ENCODE results near the gene MTCL1. TPM values are rescaled to one million over a fixed set of nuclear protein-coding genes. Genes with fewer than 3 reads are reported as not detected.

Gene MTCL1
- total and polyA plus RNA-seq, 11 donors = 4.7 to 17.7 (median 9.5) TPM

GRCh38 chr18:8844721-8845148 is 139.4 kb downstream of the MTCL1 start:
- ATAC-seq = no peak

DNA sequence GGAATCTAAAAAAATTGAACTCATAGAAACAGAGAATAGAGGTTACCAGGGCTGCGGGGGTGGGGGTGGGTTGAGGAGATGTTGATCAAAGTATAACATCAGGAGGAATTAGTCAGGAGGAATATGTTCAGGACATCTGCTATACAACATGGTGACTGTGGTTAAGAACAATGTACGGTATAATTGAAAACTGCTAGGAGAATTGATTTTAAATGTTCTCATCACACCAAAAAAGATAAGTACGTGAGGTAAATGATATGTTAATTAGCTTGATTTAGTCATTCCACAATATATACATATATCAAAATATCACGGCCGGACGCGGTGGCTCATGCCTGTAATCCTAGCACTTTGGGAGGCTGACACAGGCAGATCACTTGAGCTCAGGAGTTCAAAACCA is 140.2 kb downstream of the MTCL1 start:
- WGBS, 4 donors = 90 to 95% (median 92%) methylated on average over 7 of the region's 7 CpGs
- no peak for ATAC-seq
- H3K36me3 ChIP-seq = no peaks in the 10 kb centered on the region
- no peak overlapping the region for H3K4me3 ChIP-seq
- no peak overlapping the region for H3K27ac ChIP-seq
- TF ChIP-seq POLR2A (IDR thresholded peaks at IDR 0.05) (no peak), CTCF (IDR thresholded peaks at IDR 0.05) (no peak)
- peaks cover 0 to 5% (median 0%) of the 10 kb centered on the region in 9 donors for H3K27me3 ChIP-seq
- H3K9me3 ChIP-seq = peaks cover 0 to 8% (median 0%) of the 10 kb centered on the region in 12 donors
- DNase-seq = no peak
- H3K4me1 ChIP-seq = peaks cover 0 to 17% (median 7%) of the 10 kb centered on the region in 12 donors
- intact Hi-C loops (cut with DNase I) = loop anchor here in 1 of 10 donors (10.0 kb wide), 1 partner anchor 121 kb away; no protein-coding TSS in a partner anchor

More at GRCh38 chr18:8844721-8845148, 139.4 kb downstream of the MTCL1 start:
- Histone ChIP-seq H3K9me3 (peaks cover 0 to under 1% (median 0%) of the 10 kb centered on the region in 12 donors), H3K27me3 (peaks cover 0 to 5% (median 0%) of the 10 kb centered on the region in 9 donors), H3K27ac (no peak overlapping the region), H3K4me1 (peaks cover 0 to 17% (median 7%) of the 10 kb centered on the region in 12 donors), H3K36me3 (no peaks in the 10 kb centered on the region), H3K4me3 (no peak overlapping the region)
- intact Hi-C loops (cut with DNase I) = loop anchor here in 1 of 10 donors (10.0 kb wide), 1 partner anchor 120 kb away; no protein-coding TSS in a partner anchor
- no peak for DNase-seq
- WGBS, 4 donors = 62 to 75% (median 69%) methylated on average over 12 to 16 of the region's 16 CpGs
- TF ChIP-seq CTCF (IDR thresholded peaks at IDR 0.05) (no peak), POLR2A (IDR thresholded peaks at IDR 0.05) (no peak)

DNA sequence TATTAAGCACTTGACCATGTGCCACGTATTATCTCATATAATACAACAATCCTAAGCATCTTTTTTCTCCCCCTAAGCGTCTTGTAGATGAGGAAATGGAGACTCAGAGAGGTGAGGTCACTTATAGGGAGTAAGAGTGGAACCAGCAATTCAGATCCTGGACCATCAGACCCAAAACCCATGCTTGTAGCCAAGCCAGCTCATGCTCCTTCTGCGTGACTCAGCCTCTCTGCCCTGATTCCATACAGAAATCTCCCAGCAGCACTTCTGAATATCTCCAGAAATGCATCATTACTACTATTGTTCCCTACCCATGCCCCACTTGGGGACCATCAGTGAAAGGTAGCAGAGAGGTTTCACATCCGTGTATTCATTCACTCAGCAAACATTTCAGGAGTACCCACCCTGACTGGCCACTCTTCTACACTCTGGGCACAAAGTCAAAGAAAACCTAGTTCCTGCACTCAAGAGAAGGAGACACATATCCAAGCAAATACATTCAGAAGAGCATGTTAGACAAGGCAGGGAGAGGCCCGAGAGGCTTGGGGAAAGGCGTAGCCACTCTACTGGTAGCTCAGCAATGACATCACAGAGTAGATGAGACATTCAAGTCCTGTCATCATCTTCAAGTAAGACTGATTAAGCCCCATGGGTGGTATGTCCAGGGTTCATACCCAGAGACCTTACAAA is 141.9 kb downstream of the MTCL1 start:
- ATAC-seq = peak; percentile 10 to 58 (median 29)
- TF ChIP-seq CTCF (IDR thresholded peaks at IDR 0.05) (no peak), POLR2A (IDR thresholded peaks at IDR 0.05) (no peak)
- Histone ChIP-seq H3K27me3 (peaks cover 0 to 5% (median 0%) of the 10 kb centered on the region in 9 donors), H3K27ac (no peak overlapping the region), H3K9me3 (peaks cover 0 to 9% (median 0%) of the 10 kb centered on the region in 12 donors), H3K4me1 (peaks cover 0 to 17% (median 7%) of the 10 kb centered on the region in 12 donors), H3K4me3 (no peak overlapping the region), H3K36me3 (no peaks in the 10 kb centered on the region)
- intact Hi-C loops (cut with DNase I) = loop anchor here in 1 of 10 donors (10.0 kb wide), 1 partner anchor 122 kb away; no protein-coding TSS in a partner anchor
- 67 to 75% (median 73%) methylated on average over 6 of the region's 6 CpGs for WGBS, 4 donors
- no peak for DNase-seq

- 38 to 49% (median 41%) methylated on average over 5 of the region's 5 CpGs for WGBS, 4 donors
- Histone ChIP-seq H3K4me1 (peaks cover 0 to 17% (median 7%) of the 10 kb centered on the region in 12 donors), H3K27ac (no peak overlapping the region), H3K9me3 (peaks cover 0 to 9% (median 0%) of the 10 kb centered on the region in 12 donors), H3K36me3 (no peaks in the 10 kb centered on the region), H3K4me3 (no peak overlapping the region), H3K27me3 (peaks cover 0 to 5% (median 0%) of the 10 kb centered on the region in 9 donors)
- intact Hi-C loops (cut with DNase I) = loop anchor here in 1 of 10 donors (10.0 kb wide), 1 partner anchor 123 kb away; no protein-coding TSS in a partner anchor
- no peak for TF ChIP-seq POLR2A (IDR thresholded peaks at IDR 0.05)
- no peak for TF ChIP-seq CTCF (IDR thresholded peaks at IDR 0.05)
- peak; percentile 82 to 90 (median 86) for ATAC-seq
- peak in 3 of 5 donors; percentile 39 to 58 (median 54) for DNase-seq
Observed at GRCh38 chr18:8847900-8848299, 142.5 kb downstream of the MTCL1 start.

Data from heart left ventricle (tissue), 16 donors.